GM21515 (cell line): Measurements from ENCODE around the gene DGKD.

Source experiments
- ATAC-seq: cut with Tn5 transposase; IDR thresholded peaks from one replicate; pipeline ENCODE4 v1.9.1; 2021; ENCODE audit not compliant: unreplicated experiment

Gene DGKD

GRCh38 chr2:233492751-233493150, 138.5 kb downstream of the DGKD start:
- ATAC-seq: no peak

DNA sequence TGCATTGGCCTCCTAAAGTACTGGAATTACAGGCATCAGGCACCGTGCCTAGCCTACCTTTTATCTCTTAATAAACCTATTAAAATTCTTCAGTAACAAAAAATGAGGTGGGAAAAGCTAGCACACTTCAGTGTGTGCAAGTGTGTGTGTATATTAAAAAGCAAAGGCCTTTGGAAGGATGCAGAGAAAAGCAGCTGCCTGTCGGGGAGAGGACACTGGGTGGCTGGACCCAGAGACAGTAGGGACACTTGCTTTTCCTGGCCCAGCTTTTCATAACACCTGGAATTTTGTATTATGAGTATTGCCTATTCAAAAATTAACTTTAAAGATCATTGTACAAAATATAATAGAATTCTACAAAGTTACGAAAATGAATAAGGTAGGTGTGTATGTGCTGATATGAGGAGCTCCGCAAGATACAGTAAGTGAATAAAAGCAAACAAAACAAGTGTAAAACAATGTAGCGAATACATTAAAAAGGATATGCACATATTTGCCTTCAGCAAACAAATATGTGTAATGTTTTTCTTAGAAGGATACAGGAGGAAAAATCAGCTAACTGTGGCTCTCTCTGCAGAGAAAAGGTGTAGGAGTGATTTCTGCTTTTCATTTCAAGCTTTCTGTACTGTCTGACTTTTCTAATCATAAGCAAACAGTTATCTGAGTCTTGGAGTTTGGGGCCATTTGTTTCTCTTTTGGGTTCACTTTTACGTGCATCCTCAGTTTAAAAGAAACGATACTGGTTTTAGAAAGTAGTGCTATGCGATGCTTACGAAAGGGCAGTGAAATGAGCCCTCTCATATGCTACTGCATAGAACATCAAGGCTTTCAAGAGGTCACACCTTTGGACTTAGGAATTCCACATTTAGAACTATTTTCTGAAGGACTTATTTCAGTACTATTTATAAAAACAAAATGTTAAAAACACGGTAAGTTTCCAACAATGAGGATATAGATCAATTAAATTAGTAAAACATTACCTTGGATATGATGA, 141.5 kb downstream of the DGKD start:
- ATAC-seq: no peak

GRCh38 chr2:233497692-233498091, 143.4 kb downstream of the DGKD start:
- no peak for ATAC-seq

- ATAC-seq: no peak
Observed at GRCh38 chr2:233498126-233498525, 143.8 kb downstream of the DGKD start.

GRCh38 chr2:233499928-233500327, 145.6 kb downstream of the DGKD start:
- ATAC-seq: no peak

DNA sequence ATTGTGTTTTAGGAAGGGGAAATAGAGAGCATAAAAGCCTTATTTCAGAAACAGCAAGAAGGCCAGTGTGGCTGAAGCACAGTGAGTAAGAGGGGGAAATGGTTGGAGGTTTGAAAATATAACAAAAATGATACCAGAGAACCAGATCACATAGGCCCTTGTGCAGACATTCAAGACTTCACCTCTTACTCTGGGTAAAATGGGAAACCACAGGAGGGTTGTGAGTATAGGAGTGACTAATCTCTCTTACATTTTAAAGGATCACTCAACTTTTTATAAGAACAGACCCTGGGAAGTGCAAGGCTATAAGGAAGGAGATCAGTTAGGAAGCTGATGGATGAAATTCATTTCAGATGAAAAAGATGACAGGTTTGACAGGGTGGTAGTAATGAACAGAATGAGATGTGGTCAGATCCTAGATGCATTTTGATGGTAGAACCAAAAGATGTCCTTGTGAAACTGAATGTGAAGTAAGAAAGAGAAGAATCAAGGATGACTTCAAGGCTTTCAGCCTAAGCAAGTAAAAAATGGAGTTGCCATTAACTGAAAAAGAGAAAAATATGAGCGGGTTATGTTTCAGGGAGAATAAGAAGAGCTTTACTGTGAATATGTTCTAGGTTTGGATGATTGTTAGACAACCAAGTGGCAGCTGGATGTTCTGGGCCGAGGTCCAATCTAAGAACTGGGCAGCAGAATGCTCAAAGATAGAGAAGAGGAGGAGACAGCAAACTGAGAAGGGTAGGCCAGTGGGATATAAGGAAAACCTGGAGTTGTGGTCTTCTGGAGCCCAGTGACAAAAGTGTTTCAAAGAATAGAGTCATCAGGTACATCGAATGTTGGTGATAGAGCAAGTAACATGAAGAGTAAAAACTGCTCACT, 147.1 kb downstream of the DGKD start:
- ATAC-seq: no peak

DNA sequence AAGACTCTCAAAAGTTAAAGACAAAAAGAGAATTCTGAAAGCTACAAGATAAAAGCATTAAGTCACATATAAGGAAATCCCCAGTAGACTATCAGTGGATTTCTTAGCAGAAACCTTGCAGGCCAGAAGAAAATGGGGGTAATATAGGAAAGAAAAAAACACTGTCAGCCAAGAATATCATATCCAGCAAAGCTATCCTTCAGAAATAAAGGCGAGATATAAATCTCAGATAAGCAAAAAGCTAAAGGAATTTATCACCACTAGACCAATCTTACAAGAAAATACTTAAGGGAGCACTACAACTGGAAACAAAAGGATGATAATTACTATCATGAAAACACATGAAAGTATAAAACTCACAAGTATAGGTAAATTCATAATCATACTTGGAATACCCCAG, 149.2 kb downstream of the DGKD start:
- ATAC-seq: no peak

DNA sequence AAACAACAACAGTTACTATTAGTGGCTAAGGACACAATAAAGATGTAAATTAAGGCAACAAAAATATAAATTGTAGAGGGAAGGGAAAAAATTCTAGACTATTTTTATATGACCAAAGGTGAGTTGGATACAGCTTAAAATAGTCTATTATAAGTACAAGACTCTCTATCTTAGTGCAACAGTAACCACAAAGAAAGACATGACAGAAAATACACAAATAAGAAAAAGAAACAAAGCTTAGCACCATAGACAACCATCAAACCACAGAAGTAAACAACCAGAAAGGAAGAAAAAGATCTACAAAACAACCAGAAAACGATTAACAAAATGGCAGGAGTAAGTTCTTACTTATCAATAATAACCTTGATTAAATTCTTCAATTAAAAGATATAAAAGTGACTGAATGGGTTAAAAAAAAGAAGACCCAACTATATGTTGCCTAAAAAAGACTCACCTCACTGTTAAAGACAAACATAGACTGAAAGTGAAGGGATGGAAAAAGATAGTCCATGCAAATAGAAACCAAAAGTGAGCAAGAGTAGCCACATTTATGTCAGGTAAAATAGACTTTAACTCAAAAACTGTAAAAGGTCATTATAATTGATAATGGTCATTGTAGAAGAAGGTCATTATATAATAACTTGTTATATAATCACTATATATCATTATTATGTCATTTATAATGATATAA, 149.8 kb downstream of the DGKD start:
- ATAC-seq: no peak

DNA sequence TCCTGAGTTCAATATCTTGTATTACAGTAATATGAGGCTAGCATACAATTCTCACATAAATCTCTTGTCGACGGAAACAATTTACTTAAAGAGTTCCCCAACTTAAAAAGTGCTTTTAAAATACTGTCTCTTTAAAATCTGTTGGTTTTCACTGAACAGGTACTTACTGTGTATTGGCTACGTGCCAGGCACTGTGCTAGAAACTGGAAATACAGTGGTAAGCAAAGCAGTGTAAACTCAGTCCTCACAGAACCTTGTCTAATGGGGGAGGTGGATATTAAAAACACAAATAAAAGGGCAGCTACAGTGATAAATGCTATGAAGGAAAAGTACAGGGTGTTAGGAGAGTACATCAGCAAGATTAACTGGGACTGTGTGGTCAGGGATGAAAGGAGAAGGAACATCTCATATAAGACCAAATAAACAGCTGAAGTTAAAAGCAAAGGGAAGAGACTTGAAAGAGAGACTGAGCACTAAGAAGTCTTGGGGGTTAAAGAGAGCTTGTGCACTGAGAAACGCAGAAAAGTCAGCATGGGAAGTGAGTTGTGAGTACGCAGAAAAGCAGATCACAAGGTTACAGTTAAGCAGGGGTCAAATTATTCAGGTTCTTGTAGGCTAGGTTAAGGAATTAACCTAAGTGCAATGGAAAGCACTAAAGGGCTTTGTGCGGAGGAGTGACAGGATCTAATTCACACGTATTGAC, 159.8 kb downstream of the DGKD start:
- no peak for ATAC-seq

DNA sequence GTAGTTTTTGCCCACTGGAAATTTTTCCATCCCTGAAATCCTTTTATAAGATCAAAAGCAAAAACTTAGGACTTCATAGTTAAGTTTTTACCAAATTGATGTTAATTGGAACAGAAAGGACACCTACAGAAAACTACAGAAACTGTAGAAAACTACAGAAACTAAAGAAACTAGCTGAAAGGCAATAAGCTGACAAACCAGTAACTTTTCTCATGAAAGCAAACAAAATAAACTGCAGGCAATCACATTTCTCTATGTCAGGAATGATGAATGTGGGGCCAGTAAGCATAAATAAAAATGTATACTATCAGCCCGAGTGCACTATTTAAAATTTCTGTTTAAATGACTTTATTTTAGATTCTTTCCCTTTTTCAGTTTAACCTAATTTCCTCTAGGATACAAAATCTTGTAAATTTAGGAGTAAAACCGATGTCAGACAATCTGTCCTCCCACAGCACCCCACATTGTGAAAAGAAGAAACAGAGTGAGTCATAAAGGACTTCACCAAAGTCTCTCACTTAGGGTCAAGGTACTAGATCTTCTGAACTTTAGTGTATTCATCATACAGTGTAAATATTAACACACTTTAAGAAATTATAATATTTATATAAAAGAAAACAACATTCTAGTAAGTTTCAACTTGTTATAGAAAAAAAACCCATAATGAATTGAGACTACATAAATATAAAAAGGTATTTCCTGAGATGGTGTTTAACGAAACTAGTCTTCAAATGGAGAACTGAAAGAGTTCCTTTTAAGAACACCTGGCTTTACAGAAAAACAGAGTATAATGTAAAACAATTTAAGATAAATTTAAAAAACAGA, 165.7 kb downstream of the DGKD start:
- peak; percentile 93 for ATAC-seq
